NCI-H2196 (cell line): ENCODE measurements around the gene MPZL2.

Experiments
- DNase-seq: peaks from one replicate; lab custom pipeline; 2025; ENCODE audit not compliant: unreplicated experiment; lab: John Stamatoyannopoulos, UW

MPZL2 gene

GRCh38 chr11:118283756-118284350, 19.8 kb upstream of the MPZL2 start:
- DNase-seq: no peak

DNA sequence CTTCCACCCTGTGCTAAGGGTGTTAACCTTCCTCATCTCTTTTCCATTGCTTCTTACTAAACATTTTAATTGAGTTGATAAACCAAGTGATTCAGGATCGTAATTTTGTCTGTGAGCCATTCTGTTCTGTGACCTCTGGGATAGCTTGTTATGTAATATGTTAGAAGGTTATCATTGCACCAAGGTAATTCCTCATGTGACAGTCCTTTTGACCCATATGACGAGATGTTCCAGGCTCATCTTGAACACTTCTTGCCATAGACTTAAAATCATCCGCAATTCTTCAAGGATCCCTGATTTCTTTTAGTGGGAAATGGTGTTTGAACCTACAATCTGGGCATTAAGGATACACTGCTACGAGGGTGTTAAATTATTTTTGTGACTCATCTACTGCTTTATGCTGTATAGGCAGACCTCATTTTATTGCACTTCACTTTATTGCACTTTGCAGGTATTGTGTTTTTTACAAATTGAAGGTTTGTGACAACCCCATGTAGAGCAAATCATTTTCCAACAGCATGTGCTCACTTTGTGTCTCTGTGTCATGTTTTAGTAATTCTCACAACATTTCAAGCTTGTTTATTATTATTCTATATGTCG, 19.0 kb upstream of the MPZL2 start:
- DNase-seq: no peak

GRCh38 chr11:118282606-118283005, 18.5 kb upstream of the MPZL2 start:
- no peak for DNase-seq

DNA sequence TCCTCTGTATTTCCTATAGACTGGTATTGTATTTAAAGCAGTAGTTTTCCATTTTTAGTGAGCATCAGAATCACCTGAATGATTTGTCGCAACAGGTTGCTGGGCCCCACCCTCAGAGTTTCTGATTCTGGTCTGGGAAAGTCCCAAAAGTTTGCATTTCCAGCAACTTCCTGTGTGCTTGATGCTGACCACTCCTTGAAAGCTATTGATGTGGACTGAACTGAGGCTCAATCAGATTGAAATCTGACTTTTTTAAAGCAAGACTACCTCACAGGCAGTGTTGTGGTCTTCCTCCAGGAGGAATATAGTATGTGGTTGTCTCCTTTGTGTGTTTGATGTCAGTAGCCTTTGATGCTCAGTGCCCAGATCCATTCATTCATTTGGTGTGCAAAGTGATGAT, 17.2 kb upstream of the MPZL2 start:
- no peak for DNase-seq

- DNase-seq: peak; percentile 37
Measured at GRCh38 chr11:118277312-118277711, 13.2 kb upstream of the MPZL2 start.

DNA sequence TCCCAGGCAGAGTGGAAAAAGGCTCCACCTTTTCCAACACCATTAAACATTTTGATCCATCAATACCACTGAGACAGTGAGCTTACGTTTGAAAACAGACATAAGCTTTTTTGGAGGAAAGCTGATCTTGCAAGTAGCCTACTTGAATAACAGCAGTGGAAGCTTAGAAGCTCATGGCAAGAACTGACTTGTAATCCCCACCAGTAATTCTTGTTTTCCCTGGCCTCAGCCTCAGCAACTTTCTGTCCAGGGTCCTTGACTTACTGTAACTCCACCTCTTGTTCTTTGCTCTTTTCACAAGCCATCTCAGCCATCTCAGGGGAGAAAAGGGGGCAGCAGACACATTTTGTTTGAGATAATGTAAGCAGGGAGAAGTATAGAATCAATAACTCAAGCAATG, 12.3 kb upstream of the MPZL2 start:
- no peak for DNase-seq

DNA sequence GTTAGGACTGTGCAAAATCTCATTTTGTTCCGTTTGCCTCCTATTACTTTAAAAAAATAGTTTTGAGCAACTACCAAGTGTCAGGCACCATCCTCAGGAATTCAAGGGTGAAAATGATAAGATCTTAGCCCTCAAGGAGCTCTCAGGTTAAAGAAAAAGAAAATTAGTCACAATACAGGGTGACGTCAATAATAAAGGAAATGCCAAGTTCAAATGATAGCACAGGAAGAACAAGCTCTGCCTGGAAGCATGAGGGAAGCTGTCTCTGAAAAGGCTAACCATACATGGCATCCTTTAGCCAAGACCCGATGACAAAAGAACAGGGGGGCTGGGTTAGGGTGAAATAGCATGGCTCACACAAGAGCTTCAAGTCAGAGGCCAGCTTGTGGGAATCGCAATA, 11.1 kb upstream of the MPZL2 start:
- no peak for DNase-seq

DNA sequence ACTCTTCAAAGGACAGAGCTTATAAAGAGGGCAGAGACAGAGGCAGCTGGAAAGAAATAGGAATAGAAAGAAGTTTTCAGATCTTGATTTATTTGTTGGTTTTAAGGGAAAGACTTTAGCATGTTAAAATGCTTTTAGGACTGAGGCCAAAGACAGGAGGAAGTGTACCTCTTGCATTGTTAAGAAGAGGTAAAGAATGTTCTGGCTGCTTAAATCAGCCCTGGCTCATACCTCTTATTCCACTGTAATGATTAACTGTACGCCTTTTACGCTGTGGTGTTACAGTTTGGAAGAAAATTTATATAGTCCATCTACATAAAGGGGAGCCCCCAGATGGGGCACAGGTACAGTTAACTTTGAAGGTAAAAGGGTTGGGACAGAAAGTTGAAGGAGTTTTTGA, 10.1 kb upstream of the MPZL2 start:
- DNase-seq: no peak

- no peak for DNase-seq
Measured at GRCh38 chr11:118272001-118272400, 7.9 kb upstream of the MPZL2 start.

DNA sequence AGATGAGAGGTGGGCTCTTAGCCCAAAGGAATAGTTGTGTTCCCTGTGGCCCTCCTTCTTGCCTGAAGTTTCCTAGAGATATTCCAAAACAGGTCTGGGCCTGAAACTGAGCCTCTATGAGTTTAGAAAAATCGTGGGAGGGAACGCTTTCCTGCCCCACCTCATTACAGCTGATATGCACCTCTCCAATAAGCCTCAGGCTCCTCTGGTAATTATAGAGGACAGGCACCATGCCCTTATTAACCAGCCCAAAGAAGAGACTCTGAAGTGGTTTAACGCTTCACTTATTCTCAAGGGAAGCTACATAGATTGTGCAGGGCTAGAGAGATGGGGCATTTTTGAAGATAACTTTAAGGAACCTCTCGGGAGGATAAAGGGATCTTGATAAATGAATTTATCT, 3.4 kb upstream of the MPZL2 start:
- no peak for DNase-seq

DNA sequence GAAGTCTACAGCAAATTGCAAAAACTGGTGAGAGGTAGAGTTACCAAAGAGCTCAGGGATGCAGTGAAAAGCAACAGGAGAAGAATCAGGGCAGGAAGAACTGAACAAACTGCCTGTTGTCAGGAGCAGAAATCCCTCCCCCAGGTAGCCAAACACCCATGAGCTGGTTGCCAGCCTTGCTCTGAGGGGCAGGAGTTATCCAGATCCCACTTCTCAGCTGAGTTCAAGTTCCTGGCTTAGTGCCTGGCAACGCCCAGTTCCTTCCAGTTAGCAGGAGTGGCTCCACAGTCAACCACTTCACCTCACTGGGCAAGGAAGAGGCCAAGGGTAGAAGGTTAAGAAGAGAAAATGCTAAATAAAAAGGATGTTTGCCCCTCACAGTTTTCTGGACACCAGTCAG, 1.9 kb upstream of the MPZL2 start:
- peak; percentile 39 for DNase-seq

GRCh38 chr11:118264569-118265465, 720 bp upstream of the MPZL2 start:
- no peak for DNase-seq

DNA sequence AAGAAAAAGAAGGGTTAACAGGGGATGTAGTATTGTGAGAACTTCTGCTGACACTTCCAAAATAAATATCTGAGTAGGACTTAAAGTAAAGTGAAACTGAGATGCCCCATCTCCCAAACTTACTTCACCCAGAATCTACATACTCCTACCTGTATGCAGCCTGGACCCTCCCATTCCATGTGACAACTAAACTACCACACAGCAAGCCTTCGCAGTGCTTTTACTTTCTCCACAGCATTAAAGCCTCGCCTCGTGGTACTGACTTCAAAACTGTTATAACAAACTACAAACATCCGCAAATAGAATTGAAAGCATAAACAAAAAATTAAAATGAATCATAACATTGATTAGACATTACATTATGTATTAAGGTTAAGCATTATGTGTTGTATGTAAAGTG, 985 bp downstream of the MPZL2 start:
- no peak for DNase-seq

- no peak for DNase-seq
Measured at GRCh38 chr11:118260353-118260752, 3.7 kb downstream of the MPZL2 start.

GRCh38 chr11:118259138-118259537, 5.0 kb downstream of the MPZL2 start:
- DNase-seq: no peak

DNA sequence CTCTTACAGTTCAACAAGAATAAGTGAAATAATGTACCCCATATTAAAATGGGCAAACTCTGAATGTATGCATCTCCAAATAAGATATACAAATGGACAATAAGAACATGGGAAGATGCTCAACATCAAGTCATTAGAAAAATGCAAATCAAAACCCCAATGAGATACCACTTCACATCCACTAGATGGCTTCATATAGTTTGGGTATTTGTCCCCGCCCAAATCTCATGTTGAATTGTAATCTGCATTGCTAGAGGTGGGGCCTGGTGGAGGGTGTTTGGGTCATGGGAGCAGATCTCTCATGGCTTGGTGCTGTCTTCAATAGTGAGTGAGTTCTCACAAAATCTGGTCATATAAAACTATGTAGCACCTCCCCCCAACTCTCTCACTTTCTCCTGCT, 5.7 kb downstream of the MPZL2 start:
- no peak for DNase-seq

- DNase-seq: no peak
Measured at GRCh38 chr11:118252688-118253087, 11.4 kb downstream of the MPZL2 start.

- peak; percentile 99 for DNase-seq
Measured at GRCh38 chr11:118251858-118252652, 12.0 kb downstream of the MPZL2 start, which contains the start of gene MPZL3. Gene MPZL3 (minus strand): TSS chr11:118252365. CDS start chr11:118252294, 71 bp downstream.

DNA sequence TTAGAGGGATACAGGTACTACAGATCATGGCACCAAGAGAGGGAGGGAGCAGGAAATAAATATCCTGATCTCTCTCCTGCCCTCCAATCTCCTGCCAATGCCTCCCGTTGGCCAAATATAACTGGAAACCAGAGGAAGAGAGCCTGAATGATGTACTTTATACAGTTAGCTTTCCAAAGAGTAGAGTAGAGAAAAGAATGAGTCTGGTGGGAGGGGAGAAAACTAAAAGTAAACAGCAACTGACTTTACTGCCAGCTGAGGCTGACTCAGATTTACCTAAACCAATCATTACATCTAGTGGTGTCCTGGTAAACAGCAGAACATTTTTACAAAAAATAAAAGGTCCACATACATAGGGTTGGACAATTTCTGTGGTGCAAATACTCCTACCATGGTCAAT, 17.1 kb downstream of the MPZL2 start:
- no peak for DNase-seq

DNA sequence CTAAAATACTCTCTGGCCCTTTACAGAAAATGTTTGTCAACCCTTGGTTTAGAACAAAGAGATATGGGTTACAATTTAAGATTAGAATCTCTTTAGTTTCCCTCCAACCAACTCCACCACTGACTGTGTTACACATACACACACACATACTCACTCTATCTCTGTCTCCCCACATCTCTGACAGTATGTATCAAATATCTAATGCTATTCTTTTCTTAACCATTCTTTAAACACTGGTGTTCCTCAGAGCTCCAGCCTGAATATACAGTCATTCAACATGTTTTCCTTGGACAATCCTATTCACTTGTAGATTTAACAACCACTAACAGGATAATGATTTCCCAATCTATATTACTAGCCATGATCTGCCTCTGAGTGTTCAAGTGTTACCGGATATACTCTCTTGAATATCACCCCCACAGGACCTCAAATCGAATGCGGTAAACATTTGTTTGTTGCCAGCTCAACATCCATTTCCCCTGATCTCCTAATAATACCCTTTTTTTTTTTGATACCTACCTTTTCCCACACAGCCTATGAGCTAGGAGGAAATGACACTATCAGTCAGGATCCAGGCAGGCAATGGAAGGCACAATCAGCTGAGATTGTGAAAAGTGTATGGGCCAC, 18.0 kb downstream of the MPZL2 start:
- DNase-seq: no peak
